Measurements from ENCODE around the gene RAB7A.

Gene RAB7A

DNA sequence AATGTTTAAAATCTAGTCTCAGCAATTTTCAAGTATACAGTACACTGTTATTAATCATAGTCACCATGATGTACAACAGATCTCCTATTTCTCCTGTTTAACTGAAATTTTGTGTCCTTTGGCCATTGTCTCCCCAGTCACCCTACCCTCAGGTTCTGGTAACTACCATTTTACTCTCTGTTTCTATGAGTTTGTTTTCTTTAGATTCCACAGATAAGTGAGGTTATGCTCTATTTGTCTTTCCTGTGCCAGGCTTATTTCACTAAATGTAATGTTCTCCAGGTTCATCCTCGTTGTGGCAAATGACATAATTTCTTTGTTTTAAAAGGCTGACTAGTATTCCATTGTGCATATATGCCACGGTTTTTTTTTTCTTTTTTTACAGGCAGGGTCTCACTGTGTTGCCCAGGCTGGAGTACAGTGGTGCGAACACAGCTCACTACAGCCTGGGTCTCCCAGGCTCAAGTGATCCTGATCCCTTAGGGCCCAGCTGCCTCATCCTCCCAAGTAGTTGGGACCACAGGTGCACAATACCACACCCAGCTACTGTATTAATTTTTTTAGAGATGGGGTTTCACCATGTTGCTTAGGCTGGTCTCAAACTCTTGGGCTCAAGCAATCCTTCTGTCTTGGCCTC lies 50.0 kb downstream of the RAB7A start:
- H3K27ac ChIP-seq (ENCODE audit: low read depth, low read length, severe bottlenecking), result no peak overlapping the region
- H3K9me3 ChIP-seq (ENCODE audit: control insufficient read depth, low read length), result peaks cover 4% of the 10 kb centered on the region
- peaks cover 30% of the 10 kb centered on the region for H3K36me3 ChIP-seq (ENCODE audit: control insufficient read depth, insufficient read depth, low read length)
- no peak overlapping the region for H3K4me3 ChIP-seq (ENCODE audit: extremely low read depth, insufficient read depth, low read length, poor library complexity, severe bottlenecking)
- WGBS, 2 experiments (ENCODE audit: insufficient coverage in 2 of 2), result 88 to 93% methylated on average over 2 to 3 of the region's 3 CpGs
- H3K4me1 ChIP-seq (ENCODE audit: control insufficient read depth, insufficient read depth, low read length, poor library complexity, severe bottlenecking), result peaks cover 3% of the 10 kb centered on the region

DNA sequence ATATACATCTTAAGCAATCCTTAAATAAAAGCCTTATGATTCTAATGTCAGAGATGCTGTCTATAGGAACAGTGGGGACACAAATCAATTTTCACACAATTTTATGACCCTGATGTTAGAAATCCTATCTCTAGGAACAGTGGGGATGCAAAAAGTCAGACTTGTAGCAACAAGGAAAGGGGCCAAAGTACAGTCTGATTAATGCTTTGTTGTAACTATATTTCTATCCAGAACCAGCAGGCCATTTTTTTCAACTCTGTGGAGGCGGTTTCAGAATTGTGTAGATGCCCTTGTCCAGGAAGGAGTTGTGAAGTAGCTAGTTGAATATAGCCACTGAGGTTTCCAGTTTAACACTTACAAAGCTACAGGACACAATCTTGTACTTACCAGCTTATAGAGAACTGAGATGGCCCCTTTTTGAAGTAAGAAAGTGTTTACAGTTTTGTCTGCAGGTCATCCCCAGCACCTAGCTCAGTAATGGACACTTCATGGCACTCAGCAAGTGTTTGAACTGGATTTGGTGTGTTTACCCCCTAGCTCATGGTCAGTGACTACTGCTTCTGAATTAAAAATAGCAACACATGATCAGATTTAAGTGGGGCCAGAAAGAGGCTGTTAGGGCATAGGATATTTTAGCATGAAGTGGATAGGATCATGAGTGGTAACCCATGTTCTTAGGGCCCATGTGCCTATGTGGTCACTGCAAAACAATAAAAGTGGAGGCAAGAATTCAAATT lies 54.3 kb downstream of the RAB7A start:
- Histone ChIP-seq H3K4me3 (ENCODE audit: extremely low read depth, insufficient read depth, low read length, poor library complexity, severe bottlenecking) (no peak overlapping the region), H3K9me3 (ENCODE audit: control insufficient read depth, low read length) (no peaks in the 10 kb centered on the region), H3K4me1 (ENCODE audit: control insufficient read depth, insufficient read depth, low read length, poor library complexity, severe bottlenecking) (peaks cover 3% of the 10 kb centered on the region), H3K27ac (ENCODE audit: low read depth, low read length, severe bottlenecking) (no peak overlapping the region), H3K36me3 (ENCODE audit: control insufficient read depth, insufficient read depth, low read length) (peaks cover 15% of the 10 kb centered on the region)
- WGBS, 2 experiments (ENCODE audit: insufficient coverage in 2 of 2), result no CpG with 5 or more reads among the region's 1 CpG

DNA sequence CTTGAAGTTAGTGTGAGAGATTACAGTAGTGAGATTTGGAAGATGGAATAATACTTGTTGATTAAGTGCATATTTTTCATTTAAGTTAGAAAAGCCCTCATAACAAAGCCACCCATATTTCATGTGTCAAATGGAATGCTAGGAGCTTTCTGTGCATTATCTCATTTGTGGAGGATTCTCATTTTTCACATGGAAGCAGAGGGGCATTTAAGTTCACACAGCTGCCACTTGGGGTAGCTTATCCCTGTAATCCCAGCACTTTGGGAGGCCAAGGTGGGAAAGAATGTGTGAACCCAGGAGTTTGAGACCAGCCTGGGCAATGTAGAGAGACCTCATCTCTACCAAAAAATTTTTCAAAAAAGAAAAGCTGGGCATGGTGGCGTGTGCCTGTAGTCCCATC lies 55.2 kb downstream of the RAB7A start:
- H3K36me3 ChIP-seq (ENCODE audit: control insufficient read depth, insufficient read depth, low read length), result peaks cover 9% of the 10 kb centered on the region
- 89 to 100% methylated on average over 1 of the region's 1 CpG for WGBS, 2 experiments (ENCODE audit: insufficient coverage in 2 of 2)

DNA sequence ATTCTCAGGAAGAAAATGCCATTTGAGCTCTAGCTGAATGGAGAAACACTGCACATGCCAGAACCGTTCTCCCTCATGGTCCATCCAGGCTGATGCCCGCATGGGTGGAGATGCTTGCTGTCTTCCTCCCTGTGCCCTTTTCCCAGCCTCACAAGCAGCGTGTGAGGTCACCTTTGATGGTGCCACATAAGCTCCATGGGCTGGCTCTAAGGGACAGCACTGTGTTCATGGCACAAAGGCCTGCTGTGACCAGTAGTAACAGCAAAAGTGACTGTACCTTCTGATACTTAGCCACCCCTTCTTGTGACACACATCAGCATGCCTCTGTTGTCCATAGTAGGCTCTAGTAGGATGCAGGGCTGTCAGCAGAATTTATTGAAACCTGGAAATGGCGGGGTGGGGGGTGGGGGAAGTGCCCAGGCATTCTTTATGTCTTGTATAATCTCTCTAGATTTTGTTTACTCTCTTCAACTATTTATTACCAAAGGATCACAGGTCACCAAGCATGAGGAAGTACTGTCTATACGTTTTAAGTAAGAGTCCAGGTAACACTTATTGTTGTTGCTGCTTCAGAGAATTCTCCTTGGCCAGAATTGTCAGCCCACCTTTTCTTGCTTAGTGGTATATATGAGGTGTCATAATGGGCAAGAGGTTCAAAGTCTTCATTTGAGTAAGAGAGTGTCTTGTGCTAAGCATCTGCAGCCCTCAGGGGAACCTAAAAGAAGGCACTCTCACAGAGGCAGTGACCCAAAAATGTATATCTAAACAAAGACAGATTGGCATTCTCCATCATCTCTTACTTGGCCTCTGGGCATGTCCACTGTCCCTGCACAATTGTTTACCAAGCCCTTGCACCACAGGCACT lies 56.5 kb downstream of the RAB7A start:
- Histone ChIP-seq H3K4me3 (ENCODE audit: extremely low read depth, insufficient read depth, low read length, poor library complexity, severe bottlenecking) (no peak overlapping the region), H3K9me3 (ENCODE audit: control insufficient read depth, low read length) (no peaks in the 10 kb centered on the region), H3K36me3 (ENCODE audit: control insufficient read depth, insufficient read depth, low read length) (peaks cover under 1% of the 10 kb centered on the region), H3K27ac (ENCODE audit: low read depth, low read length, severe bottlenecking) (no peak overlapping the region), H3K4me1 (ENCODE audit: control insufficient read depth, insufficient read depth, low read length, poor library complexity, severe bottlenecking) (peaks cover 12% of the 10 kb centered on the region)
- 91 to 95% methylated on average over 3 to 4 of the region's 5 CpGs for WGBS, 2 experiments (ENCODE audit: insufficient coverage in 2 of 2)

More for the DNA sequence above, 55.2 kb downstream of the RAB7A start:
- Histone ChIP-seq H3K27ac (ENCODE audit: low read depth, low read length, severe bottlenecking) (no peak overlapping the region), H3K9me3 (ENCODE audit: control insufficient read depth, low read length) (no peaks in the 10 kb centered on the region), H3K4me3 (ENCODE audit: extremely low read depth, insufficient read depth, low read length, poor library complexity, severe bottlenecking) (no peak overlapping the region), H3K4me1 (ENCODE audit: control insufficient read depth, insufficient read depth, low read length, poor library complexity, severe bottlenecking) (peaks cover 7% of the 10 kb centered on the region)

DNA sequence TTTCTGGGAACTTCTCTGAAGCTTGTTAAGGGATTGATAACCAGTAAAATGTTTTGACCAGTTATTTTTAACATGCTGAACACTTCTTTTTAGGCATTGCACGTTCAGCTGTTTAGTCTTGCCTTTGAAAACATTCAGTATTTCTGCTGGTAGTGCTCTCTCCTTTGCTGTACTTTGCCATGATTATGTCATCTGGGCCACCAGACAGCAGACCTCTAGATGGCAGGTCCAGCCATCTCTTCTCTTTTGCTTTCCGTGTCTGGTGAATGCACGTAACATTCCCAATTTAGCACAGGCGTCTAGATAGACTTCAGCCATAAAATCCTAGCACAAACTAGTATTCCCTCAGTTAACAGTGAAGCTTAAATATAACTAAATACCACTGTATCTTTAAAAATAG lies 57.8 kb downstream of the RAB7A start:
- 100% methylated on average over 4 of the region's 4 CpGs for WGBS, 2 experiments (ENCODE audit: insufficient coverage in 2 of 2)
- Histone ChIP-seq H3K36me3 (ENCODE audit: control insufficient read depth, insufficient read depth, low read length) (peaks cover 2% of the 10 kb centered on the region), H3K9me3 (ENCODE audit: control insufficient read depth, low read length) (no peaks in the 10 kb centered on the region), H3K4me1 (ENCODE audit: control insufficient read depth, insufficient read depth, low read length, poor library complexity, severe bottlenecking) (peaks cover 16% of the 10 kb centered on the region), H3K27ac (ENCODE audit: low read depth, low read length, severe bottlenecking) (no peak overlapping the region), H3K4me3 (ENCODE audit: extremely low read depth, insufficient read depth, low read length, poor library complexity, severe bottlenecking) (no peak overlapping the region)

DNA sequence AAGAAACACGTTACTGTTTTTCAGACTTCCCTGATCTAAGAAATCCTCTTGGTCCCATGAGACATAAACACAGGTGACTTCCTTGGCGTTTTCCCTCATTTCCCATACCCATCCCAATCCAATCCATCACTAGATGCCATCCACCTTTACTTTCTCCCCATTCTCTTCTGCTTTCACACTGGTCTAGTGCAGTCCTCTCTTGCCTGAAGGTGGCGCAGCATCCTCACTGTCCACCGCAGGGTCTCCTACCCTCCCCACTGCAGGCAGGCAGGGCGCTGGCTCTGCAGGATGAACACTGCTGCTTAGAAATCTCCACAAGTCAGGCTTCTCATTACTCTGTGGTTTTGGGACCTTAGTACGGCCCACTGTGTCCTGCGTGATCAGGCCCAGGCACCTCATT lies 58.2 kb downstream of the RAB7A start:
- H3K9me3 ChIP-seq (ENCODE audit: control insufficient read depth, low read length), result no peaks in the 10 kb centered on the region
- no peak overlapping the region for H3K4me3 ChIP-seq (ENCODE audit: extremely low read depth, insufficient read depth, low read length, poor library complexity, severe bottlenecking)
- H3K36me3 ChIP-seq (ENCODE audit: control insufficient read depth, insufficient read depth, low read length), result peaks cover 4% of the 10 kb centered on the region
- H3K27ac ChIP-seq (ENCODE audit: low read depth, low read length, severe bottlenecking), result no peak overlapping the region
- WGBS, 2 experiments (ENCODE audit: insufficient coverage in 2 of 2), result 63 to 70% methylated on average over 7 of the region's 7 CpGs
- peaks cover 16% of the 10 kb centered on the region for H3K4me1 ChIP-seq (ENCODE audit: control insufficient read depth, insufficient read depth, low read length, poor library complexity, severe bottlenecking)

DNA sequence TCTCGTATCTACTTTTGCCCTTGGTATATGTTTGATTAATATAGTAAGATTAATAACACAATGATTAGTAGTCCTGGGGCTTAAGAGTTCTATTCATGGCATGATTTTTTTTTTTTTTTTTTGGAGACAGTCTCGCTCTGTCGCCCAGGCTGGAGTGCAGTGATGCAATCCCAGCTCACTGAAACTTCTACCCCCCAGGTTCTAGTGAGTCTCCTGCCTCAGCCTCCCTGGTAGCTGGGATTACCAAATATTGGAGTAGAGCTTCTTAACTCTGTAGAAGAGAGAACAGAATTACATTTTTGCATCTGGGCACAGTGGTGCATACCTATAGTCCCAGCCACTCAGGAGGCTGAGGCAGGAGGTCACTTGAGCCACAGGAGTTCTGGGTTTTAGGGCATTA lies 58.9 kb downstream of the RAB7A start:
- WGBS, 2 experiments (ENCODE audit: insufficient coverage in 2 of 2), result no CpG with 5 or more reads among the region's 3 CpGs
- Histone ChIP-seq H3K4me1 (ENCODE audit: control insufficient read depth, insufficient read depth, low read length, poor library complexity, severe bottlenecking) (peaks cover 16% of the 10 kb centered on the region), H3K4me3 (ENCODE audit: extremely low read depth, insufficient read depth, low read length, poor library complexity, severe bottlenecking) (no peak overlapping the region), H3K27ac (ENCODE audit: low read depth, low read length, severe bottlenecking) (no peak overlapping the region), H3K9me3 (ENCODE audit: control insufficient read depth, low read length) (no peaks in the 10 kb centered on the region), H3K36me3 (ENCODE audit: control insufficient read depth, insufficient read depth, low read length) (peaks cover 4% of the 10 kb centered on the region)

DNA sequence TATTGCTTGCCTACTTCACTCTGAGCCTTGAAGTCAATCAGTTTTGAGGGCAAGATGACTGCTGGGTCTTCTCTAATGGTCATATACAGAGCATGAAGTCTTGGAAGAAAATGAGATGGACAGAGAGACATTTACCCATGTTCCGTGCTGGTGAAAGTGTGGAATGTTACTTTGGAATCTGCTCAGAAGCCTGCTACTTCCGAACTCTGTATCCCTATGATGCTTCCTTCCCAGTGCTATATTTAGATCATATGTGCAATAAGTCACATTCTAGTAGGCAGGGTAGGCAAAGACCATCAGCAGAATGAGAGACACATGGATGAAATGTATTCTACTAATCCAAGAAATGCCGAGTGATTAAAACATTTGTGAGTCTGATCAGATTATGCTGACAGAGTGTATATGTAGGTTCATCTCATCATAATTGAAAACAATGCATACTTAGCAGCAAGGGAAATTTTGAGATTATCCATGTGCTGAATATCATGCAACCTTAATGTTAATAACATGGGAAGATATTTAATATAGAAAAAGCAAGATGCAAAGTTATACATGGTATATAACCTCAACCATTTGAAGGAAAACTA lies 60.5 kb downstream of the RAB7A start:
- no peak overlapping the region for H3K4me3 ChIP-seq (ENCODE audit: extremely low read depth, insufficient read depth, low read length, poor library complexity, severe bottlenecking)
- 90% methylated on average over 2 of the region's 3 CpGs; no CpG with 5 or more reads in 1 of the 2 experiments for WGBS, 2 experiments (ENCODE audit: insufficient coverage in 2 of 2)
- H3K27ac ChIP-seq (ENCODE audit: low read depth, low read length, severe bottlenecking), result no peak overlapping the region
- no peaks in the 10 kb centered on the region for H3K9me3 ChIP-seq (ENCODE audit: control insufficient read depth, low read length)
- H3K4me1 ChIP-seq (ENCODE audit: control insufficient read depth, insufficient read depth, low read length, poor library complexity, severe bottlenecking), result peaks cover 16% of the 10 kb centered on the region
- peaks cover 4% of the 10 kb centered on the region for H3K36me3 ChIP-seq (ENCODE audit: control insufficient read depth, insufficient read depth, low read length)

DNA sequence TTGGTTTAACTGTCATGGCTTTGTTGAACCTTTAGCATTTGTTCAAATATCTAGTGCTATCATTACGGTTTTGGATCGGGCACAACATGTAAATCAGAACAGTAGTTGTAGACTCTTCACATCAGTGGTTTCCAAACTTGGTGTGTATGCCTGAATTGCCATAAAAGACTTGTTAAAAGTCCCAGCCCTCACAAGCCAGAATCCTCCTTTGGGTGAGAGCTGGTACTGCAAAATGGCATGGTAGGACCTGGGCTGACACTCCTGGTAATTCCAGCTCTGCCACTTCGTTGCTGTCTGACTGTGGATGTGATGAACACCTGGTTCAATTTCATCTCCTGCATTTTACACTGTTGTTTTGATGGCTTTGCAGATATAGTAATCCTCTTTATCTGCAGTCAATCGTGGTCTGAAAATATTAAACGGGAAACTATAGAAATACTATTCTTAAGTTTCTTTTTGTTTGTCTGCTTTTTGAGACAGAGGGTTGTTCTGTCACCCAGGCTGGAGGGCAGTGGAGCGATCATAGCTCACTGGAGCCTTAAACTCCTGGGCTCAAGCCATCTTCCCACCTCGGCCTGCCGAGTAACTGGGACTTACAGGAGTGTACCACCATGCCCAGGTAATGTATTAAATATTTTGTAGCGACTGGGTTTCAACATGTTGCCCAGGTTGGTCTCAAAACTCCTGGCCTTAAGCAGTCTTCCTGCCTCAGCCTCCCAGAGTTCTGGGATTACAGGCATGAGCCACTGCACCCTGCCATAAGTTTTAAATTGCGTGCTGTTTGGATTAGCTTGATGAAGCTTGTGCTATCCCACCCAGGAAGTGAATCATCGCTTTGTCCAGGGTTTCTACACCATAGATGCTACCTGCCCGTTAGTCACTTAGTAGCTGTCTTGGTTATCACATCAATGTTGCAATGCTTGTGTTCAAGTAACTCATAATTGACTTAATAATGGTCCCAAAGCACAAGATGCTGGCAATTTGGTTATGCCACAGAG lies 61.6 kb downstream of the RAB7A start:
- Histone ChIP-seq H3K4me3 (ENCODE audit: extremely low read depth, insufficient read depth, low read length, poor library complexity, severe bottlenecking) (no peak overlapping the region), H3K9me3 (ENCODE audit: control insufficient read depth, low read length) (no peaks in the 10 kb centered on the region), H3K27ac (ENCODE audit: low read depth, low read length, severe bottlenecking) (no peak overlapping the region), H3K36me3 (ENCODE audit: control insufficient read depth, insufficient read depth, low read length) (peaks cover 4% of the 10 kb centered on the region), H3K4me1 (ENCODE audit: control insufficient read depth, insufficient read depth, low read length, poor library complexity, severe bottlenecking) (peaks cover 16% of the 10 kb centered on the region)
- 93 to 96% methylated on average over 9 to 10 of the region's 12 CpGs for WGBS, 2 experiments (ENCODE audit: insufficient coverage in 2 of 2)

All from mesodermal cell (in vitro differentiated cells).